ENCODE results near the gene CKAP4. TPM values are rescaled to one million over a fixed set of nuclear protein-coding genes. Genes with fewer than 3 reads are reported as not detected.

CKAP4 gene
- total and polyA plus RNA-seq, 9 of the 15 experiments (the other 6 are each of a cell fraction or from before 2014, with no cell fraction given): 0.08 to 0.20 TPM; not detected in 7

GRCh38 chr12:106258935-106259334 lies 11.1 kb upstream of the CKAP4 start:
- no peaks in the 10 kb centered on the region for H3K4me1 ChIP-seq (replicated peaks in 1 of 2; ENCODE audit: control insufficient read depth in 2 of 2, insufficient read depth in 2 of 2, low read length in 2 of 2)
- no peaks in the 10 kb centered on the region for H3K9me1 ChIP-seq (ENCODE audit: control insufficient read depth, insufficient read depth, low read length)
- H3K4me3 ChIP-seq: no peak overlapping the region
- no peak for TF ChIP-seq MITF (IDR thresholded peaks at IDR 0.05)
- TF ChIP-seq TRIM24 (IDR thresholded peaks at IDR 0.05): no peak
- no peak for TF ChIP-seq UBTF (IDR thresholded peaks at IDR 0.05; ENCODE audit: borderline replicate concordance in 1 of 2, low read depth in 2 of 2, low read length in 2 of 2)
- TF ChIP-seq ETS2 (tag; IDR thresholded peaks at IDR 0.05; ENCODE audit: borderline replicate concordance, poor library complexity, severe bottlenecking): no peak
- TF ChIP-seq ZNF766 (CRISPR knock-in tag; conservative IDR thresholded peaks at IDR 0.05): no peak
- TF ChIP-seq ZNF436 (CRISPR knock-in tag; IDR thresholded peaks at IDR 0.05): no peak
- no peak overlapping the region for H2AFZ ChIP-seq (ENCODE audit: low read depth, low read length)
- H3K27me3 ChIP-seq (ENCODE audit: control insufficient read depth in 2 of 2, insufficient read depth in 2 of 2, low read length in 2 of 2): peaks cover 0 to 12% of the 10 kb centered on the region in 2 experiments; a peak in 1 of 5 replicates
- BruUV-seq (replicated peaks): no TSS peak
- no peak overlapping the region for H3K27ac ChIP-seq (ENCODE audit: extremely low read depth, low read depth, low read length)
- DNase-seq (ENCODE audit: extremely low read depth in 1 of 4, low spot score in 3 of 4) (no peak), ATAC-seq (no peak), FAIRE-seq (no peak)
- 0% methylated on average over 1 of the region's 1 CpG for WGBS (ENCODE audit: insufficient coverage, low coverage, missing lambda C conversion rate)
- no peaks in the 10 kb centered on the region for H3K36me3 ChIP-seq (ENCODE audit: control insufficient read depth, insufficient read depth, low read length)
- H3K79me2 ChIP-seq (ENCODE audit: control insufficient read depth, insufficient read depth, low read length): no peaks in the 10 kb centered on the region
- ChIA-PET CTCF (ENCODE audit: low intra/inter-chr PET ratio) (no interaction called here), POLR2A (no interaction called here)
- in situ Hi-C loops (cut with MboI): no loop called here
- H3K4me2 ChIP-seq (ENCODE audit: insufficient read depth, low read length): no peak overlapping the region
- H3K9me3 ChIP-seq (replicated peaks; ENCODE audit: control insufficient read depth, insufficient read depth, low read depth, low read length): no peaks in the 10 kb centered on the region
- no peak overlapping the region for H3K9ac ChIP-seq (ENCODE audit: insufficient read depth in 1 of 2, low read depth in 2 of 2, low read length in 2 of 2)
- intact Hi-C loops (cut with micrococcal nuclease): no loop called here
- H4K20me1 ChIP-seq (replicated peaks; ENCODE audit: control insufficient read depth, insufficient read depth, low read length): no peaks in the 10 kb centered on the region

Measured in K562 (cell line).